Osteocyte (in vitro differentiated cells): ENCODE results near the gene SLX1B. TPM values are rescaled to one million over a fixed set of nuclear protein-coding genes. Genes with fewer than 3 reads are reported as not detected.
"Not testable (repeated sequence)": the region's sequence is repeated elsewhere in the genome, so short reads cannot be mapped to it uniquely, and the experiment has no call there.

Experiments used
- DNase-seq: peaks from one replicate; pipeline ENCODE4 v3.0.0; 2021; ENCODE audit warnings: mixed read lengths; ENCODE audit not compliant: unreplicated experiment; ENCODE audit errors: extremely low spot score
- H3K27ac Mint-ChIP-seq: one replicate; pipeline ENCODE4 v1.8.0; 2021; ENCODE audit warnings: mild to moderate bottlenecking, mixed read lengths; ENCODE audit not compliant: unreplicated experiment
- H3K27me3 Mint-ChIP-seq: one replicate; pipeline ENCODE4 v1.8.0; 2021; ENCODE audit warnings: mixed read lengths; ENCODE audit not compliant: unreplicated experiment
- H3K36me3 Mint-ChIP-seq: one replicate; pipeline ENCODE4 v1.8.0; 2021; ENCODE audit warnings: mixed read lengths; ENCODE audit not compliant: unreplicated experiment
- H3K4me1 Mint-ChIP-seq: one replicate; pipeline ENCODE4 v1.8.0; 2021; ENCODE audit warnings: mixed read lengths; ENCODE audit not compliant: unreplicated experiment
- H3K4me3 Mint-ChIP-seq: one replicate; pipeline ENCODE4 v1.8.0; 2021; ENCODE audit warnings: mild to moderate bottlenecking, moderate library complexity, mixed read lengths; ENCODE audit not compliant: unreplicated experiment
- H3K9me3 Mint-ChIP-seq: one replicate; pipeline ENCODE4 v1.8.0; 2021; ENCODE audit warnings: mixed read lengths; ENCODE audit not compliant: unreplicated experiment
- long read RNA-seq: library from polyadenylated mRNA; unstranded; transcript quantifications from one replicate; pipeline ENCODE4 v2.0.0, GENCODE V29; 2021
- total RNA-seq: library from RNA; stranded (reverse); gene quantifications from 2 replicates; pipeline ENCODE4 v1.2.1, GENCODE V29; 2021

SLX1B gene
- total RNA-seq: 16.1 and 28.5 TPM in 2 replicates
- long read RNA-seq, partial matches to known transcripts: 1 of 4 reads
- long read RNA-seq, other reads (novel, unspliced or antisense): 0 of 4 reads

- not testable (repeated sequence) for H3K27me3 Mint-ChIP-seq, H3K9me3 Mint-ChIP-seq, DNase-seq, H3K27ac Mint-ChIP-seq, H3K4me3 Mint-ChIP-seq, H3K36me3 Mint-ChIP-seq, H3K4me1 Mint-ChIP-seq
Observed at GRCh38 chr16:29454269-29454668, at the start of gene SLX1B, which contains the start of gene BOLA2. TSS of gene SLX1B (plus strand) at chr16:29454533. TSS of gene BOLA2 (minus strand) at chr16:29454351. CDS start at chr16:29454253, 98 bp downstream.

GRCh38 chr16:29405249-29405648 lies 49.1 kb upstream of the SLX1B start:
- not testable (repeated sequence) for DNase-seq, H3K36me3 Mint-ChIP-seq, H3K4me1 Mint-ChIP-seq, H3K4me3 Mint-ChIP-seq, H3K27ac Mint-ChIP-seq, H3K27me3 Mint-ChIP-seq, H3K9me3 Mint-ChIP-seq

GRCh38 chr16:29423587-29423986 lies 30.7 kb upstream of the SLX1B start:
- H3K36me3 Mint-ChIP-seq: not testable (repeated sequence)

GRCh38 chr16:29425390-29425789 lies 28.9 kb upstream of the SLX1B start:
- DNase-seq, H3K27ac Mint-ChIP-seq, H3K27me3 Mint-ChIP-seq, H3K4me3 Mint-ChIP-seq, H3K9me3 Mint-ChIP-seq, H3K4me1 Mint-ChIP-seq, H3K36me3 Mint-ChIP-seq: not testable (repeated sequence)

More at GRCh38 chr16:29423587-29423986, 30.7 kb upstream of the SLX1B start:
- DNase-seq, H3K4me3 Mint-ChIP-seq, H3K4me1 Mint-ChIP-seq, H3K9me3 Mint-ChIP-seq, H3K27me3 Mint-ChIP-seq, H3K27ac Mint-ChIP-seq: not testable (repeated sequence)

GRCh38 chr16:29453754-29454153 lies 579 bp upstream of the SLX1B start:
- DNase-seq, H3K9me3 Mint-ChIP-seq, H3K27me3 Mint-ChIP-seq, H3K4me3 Mint-ChIP-seq, H3K36me3 Mint-ChIP-seq, H3K4me1 Mint-ChIP-seq, H3K27ac Mint-ChIP-seq: not testable (repeated sequence)

- H3K36me3 Mint-ChIP-seq, H3K9me3 Mint-ChIP-seq, DNase-seq, H3K4me3 Mint-ChIP-seq, H3K27ac Mint-ChIP-seq, H3K4me1 Mint-ChIP-seq, H3K27me3 Mint-ChIP-seq: not testable (repeated sequence)
Observed at GRCh38 chr16:29454828-29455227, 495 bp downstream of the SLX1B start.

GRCh38 chr16:29457660-29458059 lies 3.3 kb downstream of the SLX1B start:
- not testable (repeated sequence) for H3K9me3 Mint-ChIP-seq, H3K27me3 Mint-ChIP-seq, H3K27ac Mint-ChIP-seq, DNase-seq, H3K4me1 Mint-ChIP-seq, H3K36me3 Mint-ChIP-seq, H3K4me3 Mint-ChIP-seq

GRCh38 chr16:29459706-29460646 lies 5.6 kb downstream of the SLX1B start, which contains the start of gene SULT1A4:
TSS of gene SULT1A4 (plus strand) at chr16:29459913. CDS start at chr16:29461386, 1,473 bp downstream.
- H3K27me3 Mint-ChIP-seq, H3K9me3 Mint-ChIP-seq: not testable (repeated sequence)

GRCh38 chr16:29460647-29461030 lies 6.3 kb downstream of the SLX1B start:
- not testable (repeated sequence) for H3K36me3 Mint-ChIP-seq, H3K27me3 Mint-ChIP-seq, H3K4me1 Mint-ChIP-seq

More at GRCh38 chr16:29459706-29460646, 5.6 kb downstream of the SLX1B start, which contains the start of gene SULT1A4:
- H3K4me3 Mint-ChIP-seq, DNase-seq, H3K27ac Mint-ChIP-seq, H3K4me1 Mint-ChIP-seq, H3K36me3 Mint-ChIP-seq: not testable (repeated sequence)

GRCh38 chr16:29465985-29466824 lies 11.9 kb downstream of the SLX1B start:
- H3K36me3 Mint-ChIP-seq, H3K9me3 Mint-ChIP-seq, H3K4me1 Mint-ChIP-seq, H3K4me3 Mint-ChIP-seq, H3K27me3 Mint-ChIP-seq, H3K27ac Mint-ChIP-seq, DNase-seq: not testable (repeated sequence)

More at GRCh38 chr16:29460647-29461030, 6.3 kb downstream of the SLX1B start:
- DNase-seq, H3K4me3 Mint-ChIP-seq, H3K9me3 Mint-ChIP-seq, H3K27ac Mint-ChIP-seq: not testable (repeated sequence)

GRCh38 chr16:29466904-29467303 lies 12.6 kb downstream of the SLX1B start:
- not testable (repeated sequence) for H3K4me3 Mint-ChIP-seq, H3K27ac Mint-ChIP-seq

More at GRCh38 chr16:29466904-29467303, 12.6 kb downstream of the SLX1B start:
- H3K27me3 Mint-ChIP-seq, H3K4me1 Mint-ChIP-seq, DNase-seq, H3K36me3 Mint-ChIP-seq, H3K9me3 Mint-ChIP-seq: not testable (repeated sequence)
